GM23338 (cell line): ENCODE data around the gene CTSW. TPM values are rescaled to one million over a fixed set of nuclear protein-coding genes. Genes with fewer than 3 reads are reported as not detected.

Experiments used
- ATAC-seq: fragments of 200-7000 bp; cut with Tn5 transposase; 3 replicates; pipeline ENCODE4 v1.9.1; 2020
- DNase-seq: peaks from one replicate; pipeline ENCODE4 v3.0.0-alpha.2; 2015; ENCODE audit warnings: low spot score
- H2AFZ ChIP-seq: fragments of 200-600 bp; sonication (generic); 2 replicates; pipeline ENCODE4 v1.8.0; 2016; ENCODE audit warnings: antibody characterized with exemption, mild to moderate bottlenecking, moderate library complexity
- H3F3A ChIP-seq: fragments of 200-600 bp; sonication (generic); replicated peaks from 2 replicates; pipeline ENCODE4 v1.8.0; 2017; ENCODE audit warnings: antibody characterized with exemption, mixed run types, low read depth
- H3K27ac ChIP-seq: fragments of 200-600 bp; sonication (generic); 2 replicates; pipeline ENCODE4 v1.6.1; 2016; ENCODE audit warnings: low read depth
- H3K27me3 ChIP-seq: fragments of 200-600 bp; sonication (generic); 2 replicates; pipeline ENCODE4 v1.8.0; 2016; ENCODE audit warnings: mild to moderate bottlenecking, mixed run types, moderate library complexity; ENCODE audit not compliant: insufficient read depth
- H3K36me3 ChIP-seq: fragments of 200-600 bp; sonication (generic); 2 replicates; pipeline ENCODE4 v1.8.0; 2016; ENCODE audit warnings: mild to moderate bottlenecking; ENCODE audit not compliant: insufficient read depth
- H3K4me1 ChIP-seq: fragments of 200-600 bp; sonication (generic); 2 replicates; pipeline ENCODE4 v1.8.0; 2016; ENCODE audit warnings: mild to moderate bottlenecking, moderate library complexity; ENCODE audit not compliant: insufficient read depth
- H3K4me2 ChIP-seq: fragments of 200-600 bp; sonication (generic); 2 replicates; pipeline ENCODE4 v1.7.1; 2017; ENCODE audit warnings: mixed run types
- H3K4me3 ChIP-seq: fragments of 200-600 bp; sonication (generic); 2 replicates; pipeline ENCODE4 v1.6.1; 2016; ENCODE audit warnings: mixed run types
- H3K79me2 ChIP-seq: fragments of 200-600 bp; sonication (generic); replicated peaks from 2 replicates; pipeline ENCODE4 v1.8.0; 2017; ENCODE audit warnings: mild to moderate bottlenecking; ENCODE audit not compliant: insufficient read depth
- H3K9me2 ChIP-seq: fragments of 200-600 bp; sonication (generic); 2 replicates; pipeline ENCODE4 v1.8.0; 2017; ENCODE audit not compliant: insufficient read depth
- H4K20me1 ChIP-seq: fragments of 200-600 bp; sonication (generic); replicated peaks from 2 replicates; pipeline ENCODE4 v1.8.0; 2017; ENCODE audit warnings: mild to moderate bottlenecking; ENCODE audit not compliant: insufficient read depth
- H3K27ac Mint-ChIP-seq: 2 replicates; pipeline ENCODE4 v1.8.0; 2020; ENCODE audit warnings: inconsistent platforms, mild to moderate bottlenecking, moderate library complexity, mixed read lengths
- H3K27me3 Mint-ChIP-seq: 3 replicates; pipeline ENCODE4 v1.8.0; 2022; ENCODE audit warnings: low read depth, mild to moderate bottlenecking, moderate library complexity, mixed read lengths, inconsistent platforms; ENCODE audit not compliant: insufficient read depth, poor library complexity
- H3K36me3 Mint-ChIP-seq: 3 replicates; pipeline ENCODE4 v1.8.0; 2021; ENCODE audit warnings: low read depth, mild to moderate bottlenecking, inconsistent platforms, moderate library complexity, mixed read lengths
- H3K4me1 Mint-ChIP-seq: 3 replicates; pipeline ENCODE4 v1.8.0; 2020; ENCODE audit warnings: mild to moderate bottlenecking, inconsistent platforms, mixed read lengths
- H3K4me3 Mint-ChIP-seq: 3 replicates; pipeline ENCODE4 v1.8.0; 2021; ENCODE audit warnings: moderate library complexity, mild to moderate bottlenecking, inconsistent platforms, mixed read lengths
- H3K9me3 Mint-ChIP-seq: 3 replicates; pipeline ENCODE4 v1.8.0; 2020; ENCODE audit warnings: moderate library complexity, mild to moderate bottlenecking, inconsistent platforms, mixed read lengths
- CREB1 ChIP-seq: fragments of 250-450 bp; sonication (Bioruptor Pico); IDR thresholded peaks from 2 replicates; pipeline ENCODE4 v1.5.0; 2020; ENCODE audit warnings: low read depth, mild to moderate bottlenecking, moderate library complexity
- ETS1 ChIP-seq: IDR thresholded peaks from 2 replicates; pipeline ENCODE4 v1.6.1; 2016; ENCODE audit warnings: antibody characterized with exemption
- EZH2 ChIP-seq: fragments of 200-600 bp; sonication (generic); IDR thresholded peaks from one replicate; pipeline ENCODE4 v1.8.0; 2017; ENCODE audit warnings: antibody characterized with exemption, mild to moderate bottlenecking, low read depth; ENCODE audit not compliant: unreplicated experiment
- POLR2AphosphoS5 ChIP-seq: IDR thresholded peaks from 2 replicates; pipeline ENCODE4 v1.6.1; 2016; ENCODE audit warnings: antibody characterized with exemption, low read depth
- polyA plus RNA-seq: library from polyadenylated mRNA; unstranded; fragments of >200 nt; fragmentation: Nextera tagmentation; extraction: Ambion mirVana; gene quantifications from 2 replicates; pipeline ENCODE4 v1.2.1, GENCODE V29; 2016
- total RNA-seq: library from RNA; depleted of rRNA; stranded (reverse); fragments of >200 nt; shearing (Covaris generic); gene quantifications from 2 replicates; pipeline ENCODE4 v1.2.3, GENCODE V29; 2014
- TF ChIP-seq, protein P1 (sequence below): IDR thresholded peaks from one replicate; pipeline ENCODE4 v1.6.1; 2018; ENCODE audit warnings: antibody characterized with exemption; ENCODE audit not compliant: unreplicated experiment
- TF ChIP-seq, protein P2 (sequence below): fragments of 250-450 bp; sonication (Bioruptor Pico); IDR thresholded peaks from 2 replicates; pipeline ENCODE4 v1.5.0; 2020; ENCODE audit warnings: mild to moderate bottlenecking, moderate library complexity

The CTSW gene
- total and polyA plus RNA-seq, 2 experiments from 2014 or later, result not detected

DNA sequence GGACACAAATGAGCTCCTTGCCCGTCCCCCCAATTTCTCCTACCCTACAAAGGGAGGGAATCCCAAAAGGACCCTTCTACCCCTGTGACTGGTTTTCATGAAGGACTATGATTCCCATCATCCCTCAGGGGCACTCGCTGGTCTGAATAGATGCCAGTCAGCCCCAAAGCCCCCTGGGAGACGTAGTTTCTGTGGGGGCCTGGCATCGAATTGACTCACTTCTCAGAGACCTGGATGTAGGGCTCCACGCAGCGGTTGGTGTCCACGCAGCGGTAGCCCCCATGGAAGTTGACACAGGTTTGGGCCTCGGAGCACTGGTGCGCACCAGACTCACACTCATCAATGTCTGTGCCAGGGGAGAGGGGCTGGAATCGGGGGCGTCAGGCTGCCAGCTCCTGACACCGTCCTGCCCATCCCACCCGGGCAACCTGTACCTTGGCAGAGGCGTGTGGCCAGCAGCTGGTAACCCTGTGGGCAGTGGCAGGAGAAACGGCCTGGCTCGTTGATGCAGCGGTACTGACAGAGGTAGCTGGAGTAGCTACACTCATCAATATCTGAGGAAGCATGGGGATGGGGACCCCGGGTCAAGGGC, 11.5 kb upstream of the CTSW start:
- peaks cover 8% of the 10 kb centered on the region for H3K4me1 Mint-ChIP-seq
- Histone ChIP-seq H3K36me3 (no peaks in the 10 kb centered on the region; the same call in 1 of the 2 replicates), H3K9me2 (no peaks in the 10 kb centered on the region), H3F3A (peaks cover 9% of the 10 kb centered on the region; the same call in 1 of the 2 replicates), H3K79me2 (no peaks in the 10 kb centered on the region), H3K27me3 (peaks cover 29% of the 10 kb centered on the region), H3K4me3 (peak overlapping the region; percentile 92), H4K20me1 (no peaks in the 10 kb centered on the region; the same call in 1 of the 2 replicates), H3K4me2 (peak overlapping the region; percentile 96), H2AFZ (peak overlapping the region; percentile 83; the same call in 1 of the 2 replicates), H3K27ac (no peak overlapping the region), H3K4me1 (no peaks in the 10 kb centered on the region)
- peak; percentile 88 for DNase-seq
- peak; percentile 73 for ATAC-seq
- peak overlapping the region; percentile 91 for H3K4me3 Mint-ChIP-seq
- TF ChIP-seq ETS1, result peak; percentile 92
- TF ChIP-seq EZH2, result no peak
- TF ChIP-seq, protein P1, sequence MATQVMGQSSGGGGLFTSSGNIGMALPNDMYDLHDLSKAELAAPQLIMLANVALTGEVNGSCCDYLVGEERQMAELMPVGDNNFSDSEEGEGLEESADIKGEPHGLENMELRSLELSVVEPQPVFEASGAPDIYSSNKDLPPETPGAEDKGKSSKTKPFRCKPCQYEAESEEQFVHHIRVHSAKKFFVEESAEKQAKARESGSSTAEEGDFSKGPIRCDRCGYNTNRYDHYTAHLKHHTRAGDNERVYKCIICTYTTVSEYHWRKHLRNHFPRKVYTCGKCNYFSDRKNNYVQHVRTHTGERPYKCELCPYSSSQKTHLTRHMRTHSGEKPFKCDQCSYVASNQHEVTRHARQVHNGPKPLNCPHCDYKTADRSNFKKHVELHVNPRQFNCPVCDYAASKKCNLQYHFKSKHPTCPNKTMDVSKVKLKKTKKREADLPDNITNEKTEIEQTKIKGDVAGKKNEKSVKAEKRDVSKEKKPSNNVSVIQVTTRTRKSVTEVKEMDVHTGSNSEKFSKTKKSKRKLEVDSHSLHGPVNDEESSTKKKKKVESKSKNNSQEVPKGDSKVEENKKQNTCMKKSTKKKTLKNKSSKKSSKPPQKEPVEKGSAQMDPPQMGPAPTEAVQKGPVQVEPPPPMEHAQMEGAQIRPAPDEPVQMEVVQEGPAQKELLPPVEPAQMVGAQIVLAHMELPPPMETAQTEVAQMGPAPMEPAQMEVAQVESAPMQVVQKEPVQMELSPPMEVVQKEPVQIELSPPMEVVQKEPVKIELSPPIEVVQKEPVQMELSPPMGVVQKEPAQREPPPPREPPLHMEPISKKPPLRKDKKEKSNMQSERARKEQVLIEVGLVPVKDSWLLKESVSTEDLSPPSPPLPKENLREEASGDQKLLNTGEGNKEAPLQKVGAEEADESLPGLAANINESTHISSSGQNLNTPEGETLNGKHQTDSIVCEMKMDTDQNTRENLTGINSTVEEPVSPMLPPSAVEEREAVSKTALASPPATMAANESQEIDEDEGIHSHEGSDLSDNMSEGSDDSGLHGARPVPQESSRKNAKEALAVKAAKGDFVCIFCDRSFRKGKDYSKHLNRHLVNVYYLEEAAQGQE, result no peak
- peak; percentile 26; the same call in 1 of the 2 replicates for TF ChIP-seq POLR2AphosphoS5
- no peak; the same call in 1 of the 2 replicates for TF ChIP-seq CREB1 (CRISPR knock-in tag)
- TF ChIP-seq, protein P2, sequence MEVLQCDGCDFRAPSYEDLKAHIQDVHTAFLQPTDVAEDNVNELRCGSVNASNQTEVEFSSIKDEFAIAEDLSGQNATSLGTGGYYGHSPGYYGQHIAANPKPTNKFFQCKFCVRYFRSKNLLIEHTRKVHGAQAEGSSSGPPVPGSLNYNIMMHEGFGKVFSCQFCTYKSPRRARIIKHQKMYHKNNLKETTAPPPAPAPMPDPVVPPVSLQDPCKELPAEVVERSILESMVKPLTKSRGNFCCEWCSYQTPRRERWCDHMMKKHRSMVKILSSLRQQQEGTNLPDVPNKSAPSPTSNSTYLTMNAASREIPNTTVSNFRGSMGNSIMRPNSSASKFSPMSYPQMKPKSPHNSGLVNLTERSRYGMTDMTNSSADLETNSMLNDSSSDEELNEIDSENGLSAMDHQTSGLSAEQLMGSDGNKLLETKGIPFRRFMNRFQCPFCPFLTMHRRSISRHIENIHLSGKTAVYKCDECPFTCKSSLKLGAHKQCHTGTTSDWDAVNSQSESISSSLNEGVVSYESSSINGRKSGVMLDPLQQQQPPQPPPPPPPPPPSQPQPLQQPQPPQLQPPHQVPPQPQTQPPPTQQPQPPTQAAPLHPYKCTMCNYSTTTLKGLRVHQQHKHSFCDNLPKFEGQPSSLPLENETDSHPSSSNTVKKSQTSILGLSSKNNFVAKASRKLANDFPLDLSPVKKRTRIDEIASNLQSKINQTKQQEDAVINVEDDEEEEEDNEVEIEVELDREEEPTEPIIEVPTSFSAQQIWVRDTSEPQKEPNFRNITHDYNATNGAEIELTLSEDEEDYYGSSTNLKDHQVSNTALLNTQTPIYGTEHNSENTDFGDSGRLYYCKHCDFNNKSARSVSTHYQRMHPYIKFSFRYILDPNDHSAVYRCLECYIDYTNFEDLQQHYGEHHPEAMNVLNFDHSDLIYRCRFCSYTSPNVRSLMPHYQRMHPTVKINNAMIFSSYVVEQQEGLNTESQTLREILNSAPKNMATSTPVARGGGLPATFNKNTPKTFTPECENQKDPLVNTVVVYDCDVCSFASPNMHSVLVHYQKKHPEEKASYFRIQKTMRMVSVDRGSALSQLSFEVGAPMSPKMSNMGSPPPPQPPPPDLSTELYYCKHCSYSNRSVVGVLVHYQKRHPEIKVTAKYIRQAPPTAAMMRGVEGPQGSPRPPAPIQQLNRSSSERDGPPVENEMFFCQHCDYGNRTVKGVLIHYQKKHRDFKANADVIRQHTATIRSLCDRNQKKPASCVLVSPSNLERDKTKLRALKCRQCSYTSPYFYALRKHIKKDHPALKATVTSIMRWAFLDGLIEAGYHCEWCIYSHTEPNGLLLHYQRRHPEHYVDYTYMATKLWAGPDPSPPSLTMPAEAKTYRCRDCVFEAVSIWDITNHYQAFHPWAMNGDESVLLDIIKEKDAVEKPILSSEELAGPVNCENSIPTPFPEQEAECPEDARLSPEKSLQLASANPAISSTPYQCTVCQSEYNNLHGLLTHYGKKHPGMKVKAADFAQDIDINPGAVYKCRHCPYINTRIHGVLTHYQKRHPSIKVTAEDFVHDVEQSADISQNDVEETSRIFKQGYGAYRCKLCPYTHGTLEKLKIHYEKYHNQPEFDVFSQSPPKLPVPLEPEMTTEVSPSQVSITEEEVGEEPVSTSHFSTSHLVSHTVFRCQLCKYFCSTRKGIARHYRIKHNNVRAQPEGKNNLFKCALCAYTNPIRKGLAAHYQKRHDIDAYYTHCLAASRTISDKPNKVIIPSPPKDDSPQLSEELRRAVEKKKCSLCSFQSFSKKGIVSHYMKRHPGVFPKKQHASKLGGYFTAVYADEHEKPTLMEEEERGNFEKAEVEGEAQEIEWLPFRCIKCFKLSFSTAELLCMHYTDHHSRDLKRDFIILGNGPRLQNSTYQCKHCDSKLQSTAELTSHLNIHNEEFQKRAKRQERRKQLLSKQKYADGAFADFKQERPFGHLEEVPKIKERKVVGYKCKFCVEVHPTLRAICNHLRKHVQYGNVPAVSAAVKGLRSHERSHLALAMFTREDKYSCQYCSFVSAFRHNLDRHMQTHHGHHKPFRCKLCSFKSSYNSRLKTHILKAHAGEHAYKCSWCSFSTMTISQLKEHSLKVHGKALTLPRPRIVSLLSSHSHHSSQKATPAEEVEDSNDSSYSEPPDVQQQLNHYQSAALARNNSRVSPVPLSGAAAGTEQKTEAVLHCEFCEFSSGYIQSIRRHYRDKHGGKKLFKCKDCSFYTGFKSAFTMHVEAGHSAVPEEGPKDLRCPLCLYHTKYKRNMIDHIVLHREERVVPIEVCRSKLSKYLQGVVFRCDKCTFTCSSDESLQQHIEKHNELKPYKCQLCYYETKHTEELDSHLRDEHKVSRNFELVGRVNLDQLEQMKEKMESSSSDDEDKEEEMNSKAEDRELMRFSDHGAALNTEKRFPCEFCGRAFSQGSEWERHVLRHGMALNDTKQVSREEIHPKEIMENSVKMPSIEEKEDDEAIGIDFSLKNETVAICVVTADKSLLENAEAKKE (CRISPR knock-in tag), result no peak
- H3K9me3 Mint-ChIP-seq, result no peaks in the 10 kb centered on the region; the same call in 2 of the 3 replicates
- peaks cover 21% of the 10 kb centered on the region for H3K36me3 Mint-ChIP-seq
- H3K27ac Mint-ChIP-seq, result 0 out of 2 replicates have a peak overlapping the region, but pooled peaks have one; percentile 82
- peaks cover 43% of the 10 kb centered on the region for H3K27me3 Mint-ChIP-seq
